GM12878 (cell line): ENCODE measurements around the gene PGAM2. TPM values are rescaled to one million over a fixed set of nuclear protein-coding genes. Genes with fewer than 3 reads are reported as not detected.

Source experiments
- ATAC-seq: fragments of 200-7000 bp; cut with Tn5 transposase; 3 replicates; pipeline ENCODE4 v1.9.1; 2020; ENCODE audit warnings: mild to moderate bottlenecking, moderate library complexity
- BruUV-seq: library from RNA; stranded (reverse); fragments of 400-500 nt; replicated peaks from 2 replicates; lab custom pipeline; 2021; lab: Mats Ljungman, UMichigan
- CTCF ChIA-PET: fragments of 300-600 bp; sonication (Branson Sonifier 250); formaldehyde crosslinking; extraction: SDS; loops from one replicate; lab custom pipeline; 2021; ENCODE audit warnings: inconsistent platforms; lab: Yijun Ruan, JAX
- POLR2A ChIA-PET: fragments of 350-600 bp; formaldehyde crosslinking; extraction: SDS; loops from one replicate; lab custom pipeline; 2021; ENCODE audit warnings: inconsistent platforms; lab: Charles Lee
- RAD21 ChIA-PET: fragments of 300-600 bp; sonication (Branson Sonifier 250); formaldehyde crosslinking; loops from one replicate; lab custom pipeline; 2023; ENCODE audit warnings: antibody characterized with exemption; ENCODE audit not compliant: unreplicated experiment; lab: Charles Lee
- SMC1A ChIA-PET: fragments of 300-600 bp; sonication (Branson Sonifier 250); formaldehyde crosslinking; loops from one replicate; lab custom pipeline; 2023; ENCODE audit not compliant: unreplicated experiment, uncharacterized antibody; lab: Charles Lee
- DNase-seq: peaks from one replicate; pipeline ENCODE4 v3.0.0-alpha.2; 2011; ENCODE audit warnings: low read depth, low spot score
- FAIRE-seq: peaks from 3 replicates; lab custom pipeline; 2011; peaks lifted over from hg19 to GRCh38; lab: Jason Lieb, UNC
- H2AFZ ChIP-seq: 2 replicates; pipeline ENCODE4 v1.6.0; 2011; ENCODE audit warnings: low read depth, low read length, control low read depth; ENCODE audit not compliant: control insufficient read depth
- H3K27ac ChIP-seq: 2 replicates; pipeline ENCODE4 v1.5.1; 2011; ENCODE audit warnings: control low read depth; ENCODE audit not compliant: control insufficient read depth, insufficient read depth
- H3K27me3 ChIP-seq, 2 experiments: replicated peaks in 1 of 2; 2 replicates each; pipeline versions ENCODE4 v1.6.0 to v1.6.1; 2011; ENCODE audit warnings: low read length in 1 of 2; ENCODE audit not compliant: control insufficient read depth in 2 of 2, insufficient read depth in 2 of 2
- H3K36me3 ChIP-seq, 2 experiments: 2 replicates each; pipeline ENCODE4 v1.5.1; 2011; ENCODE audit warnings: low read length in 1 of 2; ENCODE audit not compliant: control insufficient read depth in 2 of 2, insufficient read depth in 2 of 2
- H3K4me1 ChIP-seq: 2 replicates; pipeline ENCODE4 v1.6.1; 2011; ENCODE audit warnings: mild to moderate bottlenecking, low read length, moderate library complexity, mixed read lengths; ENCODE audit not compliant: control insufficient read depth, insufficient read depth
- H3K4me2 ChIP-seq: 2 replicates; pipeline ENCODE4 v1.6.0; 2011; ENCODE audit warnings: control low read depth; ENCODE audit not compliant: control insufficient read depth, insufficient read depth
- H3K4me3 ChIP-seq: fragments of 200-600 bp; sonication (generic); 2 replicates; pipeline ENCODE4 v1.5.1; 2016
- H3K79me2 ChIP-seq: 2 replicates; pipeline ENCODE4 v1.6.0; 2011; ENCODE audit warnings: low read length; ENCODE audit not compliant: control insufficient read depth, insufficient read depth
- H3K9ac ChIP-seq: 2 replicates; pipeline ENCODE4 v1.8.0; 2011; ENCODE audit warnings: low read length, control low read depth, mixed read lengths; ENCODE audit not compliant: control insufficient read depth, insufficient read depth
- H3K9me3 ChIP-seq: replicated peaks from 3 replicates; pipeline ENCODE4 v1.5.1; 2011; ENCODE audit warnings: mild to moderate bottlenecking, low read length; ENCODE audit not compliant: control insufficient read depth, insufficient read depth
- H4K20me1 ChIP-seq: 2 replicates; pipeline ENCODE4 v1.6.0; 2011; ENCODE audit not compliant: control insufficient read depth, insufficient read depth
- RAD21 ChIP-seq: IDR thresholded peaks from 2 replicates; pipeline ENCODE4 v1.6.1; 2011; ENCODE audit warnings: mild to moderate bottlenecking, low read depth, low read length, moderate library complexity; ENCODE audit not compliant: insufficient read depth
- RB1 ChIP-seq: fragments of 450-650 bp; formaldehyde crosslinking; IDR thresholded peaks from 2 replicates; pipeline ENCODE4 v1.6.1; 2017; ENCODE audit warnings: mild to moderate bottlenecking, borderline replicate concordance
- WGBS: methylation state at CpG from one replicate; pipeline ENCODE4 v1.1.6; 2016; ENCODE audit warnings: low lambda C conversion rate; ENCODE audit not compliant: insufficient replicate concordance, insufficient coverage; ENCODE audit errors: missing lambda C conversion rate; 5-methylcytosine and 5-hydroxymethylcytosine counted together
- in situ Hi-C: fragments of 300-500 bp; cut with MboI; formaldehyde crosslinking; loops from 9 replicates; pipeline ENCODE4 v1.14.3; 2018; ENCODE audit warnings: mixed read lengths
- intact Hi-C: fragments of 100-400 bp; cut with micrococcal nuclease; formaldehyde crosslinking; loops from one replicate; pipeline ENCODE4 v1.14.2; 2022; ENCODE audit not compliant: unreplicated experiment
- polyA plus RNA-seq, 11 experiments: library from polyadenylated mRNA; depleted of rRNA in 4 of 11; unstranded in 6 of 11; stranded (reverse) in 5 of 11; fragments of >200 nt; fragmentation: Nextera tagmentation in 4 of 11; fragmentation: Illumina TruSeq in 1 of 11; extraction: Ambion mirVana in 4 of 11; extraction: Trizol in 1 of 11; gene quantifications; 1 replicate in 1 of 11; 2 replicates in 10 of 11; pipeline versions ENCODE4 v1.2.1 to v1.2.3, GENCODE V29; 2011 to 2016; ENCODE audit warnings: inconsistent platforms in 2 of 11, missing spikeins in 2 of 11, low read depth in 1 of 11
- total RNA-seq, 4 experiments: library from RNA; depleted of rRNA in 3 of 4; stranded (reverse); fragments of >200 nt in 3 of 4; fragmentation: Illumina TruSeq in 1 of 4; extraction: Trizol in 1 of 4; gene quantifications; 2 replicates each; pipeline versions ENCODE4 v1.2.1 to v1.2.3, GENCODE V29; 2013 to 2021
- TF ChIP-seq, protein P1 (sequence below): fragments of 450-650 bp; IDR thresholded peaks from 2 replicates; pipeline ENCODE4 v1.6.1; 2017; ENCODE audit warnings: mild to moderate bottlenecking, moderate library complexity
- TF ChIP-seq, protein P2 (sequence below): IDR thresholded peaks from 2 replicates; pipeline ENCODE4 v1.6.1; 2012; ENCODE audit warnings: low read length, inconsistent platforms

The PGAM2 gene
- total and polyA plus RNA-seq, 10 of the 15 experiments (the other 5 are each of a cell fraction or from before 2014, with no cell fraction given) = not detected

GRCh38 chr7:44062903-44063295 is 2.5 kb downstream of the PGAM2 start:
- intact Hi-C loops = no loop called here
- 94% methylated on average over 3 of the region's 3 CpGs for WGBS
- POLR2A ChIA-PET = no interaction called here
- TF ChIP-seq, protein P1, sequence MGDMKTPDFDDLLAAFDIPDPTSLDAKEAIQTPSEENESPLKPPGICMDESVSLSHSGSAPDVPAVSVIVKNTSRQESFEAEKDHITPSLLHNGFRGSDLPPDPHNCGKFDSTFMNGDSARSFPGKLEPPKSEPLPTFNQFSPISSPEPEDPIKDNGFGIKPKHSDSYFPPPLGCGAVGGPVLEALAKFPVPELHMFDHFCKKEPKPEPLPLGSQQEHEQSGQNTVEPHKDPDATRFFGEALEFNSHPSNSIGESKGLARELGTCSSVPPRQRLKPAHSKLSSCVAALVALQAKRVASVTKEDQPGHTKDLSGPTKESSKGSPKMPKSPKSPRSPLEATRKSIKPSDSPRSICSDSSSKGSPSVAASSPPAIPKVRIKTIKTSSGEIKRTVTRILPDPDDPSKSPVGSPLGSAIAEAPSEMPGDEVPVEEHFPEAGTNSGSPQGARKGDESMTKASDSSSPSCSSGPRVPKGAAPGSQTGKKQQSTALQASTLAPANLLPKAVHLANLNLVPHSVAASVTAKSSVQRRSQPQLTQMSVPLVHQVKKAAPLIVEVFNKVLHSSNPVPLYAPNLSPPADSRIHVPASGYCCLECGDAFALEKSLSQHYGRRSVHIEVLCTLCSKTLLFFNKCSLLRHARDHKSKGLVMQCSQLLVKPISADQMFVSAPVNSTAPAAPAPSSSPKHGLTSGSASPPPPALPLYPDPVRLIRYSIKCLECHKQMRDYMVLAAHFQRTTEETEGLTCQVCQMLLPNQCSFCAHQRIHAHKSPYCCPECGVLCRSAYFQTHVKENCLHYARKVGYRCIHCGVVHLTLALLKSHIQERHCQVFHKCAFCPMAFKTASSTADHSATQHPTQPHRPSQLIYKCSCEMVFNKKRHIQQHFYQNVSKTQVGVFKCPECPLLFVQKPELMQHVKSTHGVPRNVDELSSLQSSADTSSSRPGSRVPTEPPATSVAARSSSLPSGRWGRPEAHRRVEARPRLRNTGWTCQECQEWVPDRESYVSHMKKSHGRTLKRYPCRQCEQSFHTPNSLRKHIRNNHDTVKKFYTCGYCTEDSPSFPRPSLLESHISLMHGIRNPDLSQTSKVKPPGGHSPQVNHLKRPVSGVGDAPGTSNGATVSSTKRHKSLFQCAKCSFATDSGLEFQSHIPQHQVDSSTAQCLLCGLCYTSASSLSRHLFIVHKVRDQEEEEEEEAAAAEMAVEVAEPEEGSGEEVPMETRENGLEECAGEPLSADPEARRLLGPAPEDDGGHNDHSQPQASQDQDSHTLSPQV = no peak
- TF ChIP-seq RAD21 (no peak), RB1 (no peak)
- TF ChIP-seq, protein P2, sequence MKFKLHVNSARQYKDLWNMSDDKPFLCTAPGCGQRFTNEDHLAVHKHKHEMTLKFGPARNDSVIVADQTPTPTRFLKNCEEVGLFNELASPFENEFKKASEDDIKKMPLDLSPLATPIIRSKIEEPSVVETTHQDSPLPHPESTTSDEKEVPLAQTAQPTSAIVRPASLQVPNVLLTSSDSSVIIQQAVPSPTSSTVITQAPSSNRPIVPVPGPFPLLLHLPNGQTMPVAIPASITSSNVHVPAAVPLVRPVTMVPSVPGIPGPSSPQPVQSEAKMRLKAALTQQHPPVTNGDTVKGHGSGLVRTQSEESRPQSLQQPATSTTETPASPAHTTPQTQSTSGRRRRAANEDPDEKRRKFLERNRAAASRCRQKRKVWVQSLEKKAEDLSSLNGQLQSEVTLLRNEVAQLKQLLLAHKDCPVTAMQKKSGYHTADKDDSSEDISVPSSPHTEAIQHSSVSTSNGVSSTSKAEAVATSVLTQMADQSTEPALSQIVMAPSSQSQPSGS = no peak
- TF ChIP-seq, all 136 proteins: peak for 0
- no peak for ATAC-seq
- no peak for FAIRE-seq
- Histone ChIP-seq H3K9me3 (no peaks in the 10 kb centered on the region), H2AFZ (no peak overlapping the region), H3K4me1 (peaks cover 16% of the 10 kb centered on the region), H3K4me2 (no peak overlapping the region), H3K79me2 (no peaks in the 10 kb centered on the region), H3K27ac (no peak overlapping the region), H3K4me3 (no peak overlapping the region), H3K36me3 (peaks cover 25 to 30% of the 10 kb centered on the region in 2 experiments), H3K27me3 (no peaks in the 10 kb centered on the region), H3K9ac (no peak overlapping the region), H4K20me1 (no peaks in the 10 kb centered on the region)
- no TSS peak for BruUV-seq
- ChIA-PET RAD21 (no interaction called here), SMC1A (no interaction called here), CTCF (no interaction called here)
- in situ Hi-C loops = no loop called here
- DNase-seq = no peak
